ENCODE data around the gene ERGIC1. TPM values are rescaled to one million over a fixed set of nuclear protein-coding genes. Genes with fewer than 3 reads are reported as not detected.
A peak's percentile ranks its signal among the peaks of the same experiment; 100 is the strongest.

ERGIC1 gene
- total RNA-seq, 2 donors from 2014 or later = 228 to 380 TPM

GRCh38 chr5:172870291-172870714, 36.3 kb downstream of the ERGIC1 start:
- peaks cover 38% of the 10 kb centered on the region for H3K4me1 ChIP-seq (replicated peaks)
- H3K27me3 ChIP-seq (replicated peaks; ENCODE audit: insufficient read depth) = no peaks in the 10 kb centered on the region
- H3K9me3 ChIP-seq = no peaks in the 10 kb centered on the region
- intact Hi-C loops (cut with DNase I) = no loop called here
- no peaks in the 10 kb centered on the region for H3K36me3 ChIP-seq
- peak overlapping the region; percentile 79 to 80 for H3K27ac ChIP-seq
- WGBS = 54% methylated on average over 4 of the region's 4 CpGs
- no peak for DNase-seq (ENCODE audit: low spot score)
- TF ChIP-seq POLR2AphosphoS5 (IDR thresholded peaks at IDR 0.05) (peak; percentile 39), POLR2A (IDR thresholded peaks at IDR 0.05) (no peak)
- H3K4me3 ChIP-seq = no peak overlapping the region

DNA sequence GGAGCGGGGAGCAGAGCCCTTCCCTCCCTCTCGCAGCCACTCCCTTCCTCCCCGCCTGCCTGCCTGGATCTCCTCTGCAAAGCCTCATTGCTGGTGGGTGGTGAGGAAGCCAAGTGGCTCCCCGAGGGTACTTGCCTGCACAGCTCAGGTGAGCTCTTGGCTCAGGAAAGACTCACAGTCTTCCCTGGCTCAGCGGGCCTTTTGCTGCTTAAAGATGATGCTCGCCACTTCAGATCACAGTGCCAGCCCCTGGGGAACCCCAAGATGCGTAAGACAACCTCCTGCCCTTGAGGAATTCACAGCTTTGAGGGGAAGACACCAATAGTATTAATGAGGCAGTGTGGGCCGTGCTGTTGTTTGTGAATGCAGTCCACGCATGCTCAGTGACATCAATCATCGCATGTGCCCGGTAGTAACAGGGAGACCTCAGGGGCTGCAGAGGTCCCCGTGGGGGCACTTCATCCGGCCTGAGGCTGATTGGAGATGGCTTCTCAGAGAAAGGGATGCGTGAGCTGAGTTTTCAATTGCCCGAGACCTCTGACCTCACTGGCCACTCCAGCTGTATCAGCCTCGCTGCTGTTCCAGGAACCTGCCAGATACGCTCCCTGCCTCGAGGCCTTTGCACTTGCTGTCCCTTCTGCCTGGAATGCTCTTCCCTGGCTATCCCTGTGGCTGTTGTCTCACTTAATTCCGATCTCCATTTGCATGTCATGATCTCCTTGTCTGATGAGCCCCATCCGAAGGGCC, 36.8 kb downstream of the ERGIC1 start:
- DNase-seq (ENCODE audit: low spot score) = no peak
- Histone ChIP-seq H3K36me3 (no peaks in the 10 kb centered on the region), H3K4me1 (replicated peaks) (peaks cover 43% of the 10 kb centered on the region), H3K9me3 (no peaks in the 10 kb centered on the region), H3K27me3 (replicated peaks; ENCODE audit: insufficient read depth) (no peaks in the 10 kb centered on the region), H3K27ac (peak overlapping the region; percentile 79 to 80), H3K4me3 (no peak overlapping the region)
- intact Hi-C loops (cut with DNase I) = no loop called here
- 61% methylated on average over 20 of the region's 20 CpGs for WGBS
- no peak for TF ChIP-seq CTCF (IDR thresholded peaks at IDR 0.05)
- no peak for TF ChIP-seq POLR2A (IDR thresholded peaks at IDR 0.05)
- no peak for TF ChIP-seq POLR2AphosphoS5 (IDR thresholded peaks at IDR 0.05)

- Histone ChIP-seq H3K4me3 (no peak overlapping the region), H3K36me3 (no peaks in the 10 kb centered on the region), H3K9me3 (no peaks in the 10 kb centered on the region), H3K27me3 (replicated peaks; ENCODE audit: insufficient read depth) (no peaks in the 10 kb centered on the region), H3K27ac (peak overlapping the region; percentile 79 to 80), H3K4me1 (replicated peaks) (peaks cover 44% of the 10 kb centered on the region)
- intact Hi-C loops (cut with DNase I) = no loop called here
- TF ChIP-seq CTCF (IDR thresholded peaks at IDR 0.05) (no peak), POLR2AphosphoS5 (IDR thresholded peaks at IDR 0.05) (no peak), POLR2A (IDR thresholded peaks at IDR 0.05) (no peak)
- WGBS = 50% methylated on average over 3 of the region's 3 CpGs
- DNase-seq (ENCODE audit: low spot score) = no peak
Measured at GRCh38 chr5:172871536-172871935, 37.5 kb downstream of the ERGIC1 start.

- no peak for TF ChIP-seq POLR2AphosphoS5 (IDR thresholded peaks at IDR 0.05)
- TF ChIP-seq CTCF (IDR thresholded peaks at IDR 0.05) = no peak
- no peak for TF ChIP-seq POLR2A (IDR thresholded peaks at IDR 0.05)
- no peak for DNase-seq (ENCODE audit: low spot score)
- peak overlapping the region; percentile 79 to 80 for H3K27ac ChIP-seq
- WGBS = 46% methylated on average over 5 of the region's 5 CpGs
- no peaks in the 10 kb centered on the region for H3K27me3 ChIP-seq (replicated peaks; ENCODE audit: insufficient read depth)
- H3K9me3 ChIP-seq = no peaks in the 10 kb centered on the region
- intact Hi-C loops (cut with DNase I) = loop anchor here (2.0 kb wide), 1 partner anchor 33 kb away; no protein-coding TSS in a partner anchor
- H3K4me3 ChIP-seq = no peak overlapping the region
- no peaks in the 10 kb centered on the region for H3K36me3 ChIP-seq
- peaks cover 43% of the 10 kb centered on the region for H3K4me1 ChIP-seq (replicated peaks)
Measured at GRCh38 chr5:172871982-172872381, 37.9 kb downstream of the ERGIC1 start.

GRCh38 chr5:172872997-172873491, 39.0 kb downstream of the ERGIC1 start:
- Histone ChIP-seq H3K27me3 (replicated peaks; ENCODE audit: insufficient read depth) (no peaks in the 10 kb centered on the region), H3K4me3 (no peak overlapping the region), H3K9me3 (no peaks in the 10 kb centered on the region), H3K27ac (peak overlapping the region; percentile 79 to 80), H3K36me3 (no peaks in the 10 kb centered on the region), H3K4me1 (replicated peaks) (peaks cover 34% of the 10 kb centered on the region)
- WGBS = 9% methylated on average over 13 of the region's 13 CpGs
- intact Hi-C loops (cut with DNase I) = loop anchor here (2.0 kb wide), 1 partner anchor 32 kb away; no protein-coding TSS in a partner anchor
- DNase-seq (ENCODE audit: low spot score) = peak; percentile 70
- TF ChIP-seq CTCF (IDR thresholded peaks at IDR 0.05) (peak in 1 of 4 experiments; percentile 12), POLR2AphosphoS5 (IDR thresholded peaks at IDR 0.05) (peak; percentile 82), POLR2A (IDR thresholded peaks at IDR 0.05) (no peak)

Data from prostate gland (tissue), 2 donors.